HG03066 (cell line): ENCODE measurements around the gene MYO16.
"Not testable (repeated sequence)": the region's sequence is repeated elsewhere in the genome, so short reads cannot be mapped to it uniquely, and the experiment has no call there.

Source experiments
- ATAC-seq: cut with Tn5 transposase; IDR thresholded peaks from one replicate; pipeline ENCODE4 v1.9.1; 2021; ENCODE audit warnings: low read depth; ENCODE audit not compliant: unreplicated experiment

MYO16 gene

GRCh38 chr13:109211616-109212015 is 582.2 kb downstream of the MYO16 start:
- ATAC-seq = no peak

- no peak for ATAC-seq
Measured at GRCh38 chr13:109212650-109213049, 583.2 kb downstream of the MYO16 start.

GRCh38 chr13:109213714-109214113 is 584.3 kb downstream of the MYO16 start:
- no peak for ATAC-seq

GRCh38 chr13:109214393-109214792 is 585.0 kb downstream of the MYO16 start:
- no peak for ATAC-seq

GRCh38 chr13:109215377-109215776 is 586.0 kb downstream of the MYO16 start:
- ATAC-seq = no peak

GRCh38 chr13:109217510-109217909 is 588.1 kb downstream of the MYO16 start:
- ATAC-seq = not testable (repeated sequence)

- no peak for ATAC-seq
Measured at GRCh38 chr13:109220631-109221030, 591.2 kb downstream of the MYO16 start.

GRCh38 chr13:109224033-109224432 is 594.6 kb downstream of the MYO16 start:
- ATAC-seq = no peak

GRCh38 chr13:109226631-109227030 is 597.2 kb downstream of the MYO16 start:
- ATAC-seq = no peak

- no peak for ATAC-seq
Measured at GRCh38 chr13:109227344-109227940, 598.0 kb downstream of the MYO16 start.

- ATAC-seq = no peak
Measured at GRCh38 chr13:109228211-109228610, 598.8 kb downstream of the MYO16 start.

- no peak for ATAC-seq
Measured at GRCh38 chr13:109231888-109232287, 602.5 kb downstream of the MYO16 start.

GRCh38 chr13:109233293-109233692 is 603.9 kb downstream of the MYO16 start:
- no peak for ATAC-seq

- no peak for ATAC-seq
Measured at GRCh38 chr13:109235901-109236300, 606.5 kb downstream of the MYO16 start.

- no peak for ATAC-seq
Measured at GRCh38 chr13:109241160-109241559, 611.7 kb downstream of the MYO16 start.

- ATAC-seq = no peak
Measured at GRCh38 chr13:109243311-109243951, 614.0 kb downstream of the MYO16 start.

- ATAC-seq = no peak
Measured at GRCh38 chr13:109244566-109244965, 615.2 kb downstream of the MYO16 start.

- no peak for ATAC-seq
Measured at GRCh38 chr13:109246001-109246400, 616.6 kb downstream of the MYO16 start.

GRCh38 chr13:109249780-109250528 is 620.5 kb downstream of the MYO16 start:
- no peak for ATAC-seq

- no peak for ATAC-seq
Measured at GRCh38 chr13:109251956-109252355, 622.5 kb downstream of the MYO16 start.

GRCh38 chr13:109253316-109253715 is 623.9 kb downstream of the MYO16 start:
- ATAC-seq = no peak

GRCh38 chr13:109254274-109254673 is 624.9 kb downstream of the MYO16 start:
- ATAC-seq = no peak
